HPDE6-E6E7 (cell line): ENCODE measurements around the gene SLC25A14.

Source experiments
- DNase-seq: peaks from one replicate; pipeline ENCODE4 v3.0.0; 2011; ENCODE audit warnings: missing footprints; ENCODE audit errors: extremely low spot score

Gene SLC25A14

DNA sequence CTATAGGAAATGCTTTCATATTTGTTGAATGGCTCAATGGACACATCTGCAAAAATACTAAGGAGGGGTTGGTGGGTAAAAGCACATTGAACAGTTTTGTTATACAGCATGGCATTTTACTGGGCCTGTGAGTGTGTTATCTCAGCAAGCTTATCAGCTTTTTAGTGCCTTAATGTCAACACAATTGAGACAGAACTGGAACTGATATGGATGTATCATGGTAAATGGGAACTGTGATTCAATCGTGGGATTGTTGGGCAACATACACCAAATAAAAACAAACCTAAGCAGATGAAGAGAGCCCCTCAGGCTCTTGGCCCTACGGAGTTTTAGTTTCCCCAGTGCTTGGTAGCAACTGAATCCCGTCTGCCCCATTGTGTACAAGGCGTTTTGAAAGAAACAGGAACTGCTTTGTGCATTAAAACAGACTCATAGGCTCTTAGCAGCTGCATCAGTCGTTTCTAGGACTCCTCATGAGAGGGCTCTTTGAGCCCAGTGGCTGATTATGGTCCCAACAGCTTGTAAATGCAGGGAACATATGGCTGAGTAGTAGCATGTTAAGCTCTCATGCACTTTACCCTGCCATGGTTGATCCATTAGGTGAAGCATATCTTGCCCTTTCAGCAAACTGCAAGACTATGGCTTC is 38.4 kb downstream of the SLC25A14 start:
- no peak for DNase-seq

DNA sequence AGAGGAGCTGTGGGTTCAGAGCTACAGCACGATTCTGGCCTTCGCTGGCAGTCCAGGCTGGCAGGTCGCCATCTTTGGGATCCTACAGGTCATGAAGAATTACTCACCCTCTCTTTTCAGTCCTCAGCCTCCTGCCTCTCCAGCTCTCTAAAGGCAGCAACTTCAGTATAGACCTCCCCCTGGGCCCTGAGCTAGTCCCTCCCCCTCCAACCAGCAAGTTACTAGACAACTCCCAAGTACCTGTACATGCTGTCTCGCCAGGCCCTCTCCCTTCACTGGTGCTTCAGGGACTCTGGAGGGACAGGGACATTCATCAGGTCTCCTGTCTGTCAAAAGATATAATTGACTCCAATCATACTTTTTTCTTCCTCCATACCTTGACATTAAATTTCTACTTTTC is 45.8 kb downstream of the SLC25A14 start, which contains the start of gene GPR119:
Gene GPR119, minus strand, starts transcription at position 155 of the 400 bp plus-strand sequence. CDS start 227 bp downstream, outside the sequence.
- DNase-seq: no peak

DNA sequence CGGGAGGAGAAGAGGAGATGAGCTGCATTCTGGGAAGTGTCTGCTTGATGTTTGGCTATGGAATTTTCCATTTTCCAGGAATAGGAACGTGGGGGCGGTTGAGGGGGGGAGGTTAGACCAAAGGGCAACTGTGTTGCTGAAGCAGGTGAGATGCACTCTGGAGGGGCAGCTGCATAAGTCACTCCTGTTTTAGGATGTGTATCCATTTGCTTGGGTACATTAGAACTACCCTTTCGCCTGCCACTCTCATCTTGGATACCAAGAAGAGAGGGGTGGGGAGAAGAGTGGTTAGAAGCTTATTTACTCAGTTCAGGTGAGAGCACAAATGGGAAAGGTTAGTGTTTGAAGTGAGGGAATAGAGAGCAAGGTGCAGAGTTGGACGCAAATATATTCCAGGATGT is 46.7 kb downstream of the SLC25A14 start:
- no peak for DNase-seq

DNA sequence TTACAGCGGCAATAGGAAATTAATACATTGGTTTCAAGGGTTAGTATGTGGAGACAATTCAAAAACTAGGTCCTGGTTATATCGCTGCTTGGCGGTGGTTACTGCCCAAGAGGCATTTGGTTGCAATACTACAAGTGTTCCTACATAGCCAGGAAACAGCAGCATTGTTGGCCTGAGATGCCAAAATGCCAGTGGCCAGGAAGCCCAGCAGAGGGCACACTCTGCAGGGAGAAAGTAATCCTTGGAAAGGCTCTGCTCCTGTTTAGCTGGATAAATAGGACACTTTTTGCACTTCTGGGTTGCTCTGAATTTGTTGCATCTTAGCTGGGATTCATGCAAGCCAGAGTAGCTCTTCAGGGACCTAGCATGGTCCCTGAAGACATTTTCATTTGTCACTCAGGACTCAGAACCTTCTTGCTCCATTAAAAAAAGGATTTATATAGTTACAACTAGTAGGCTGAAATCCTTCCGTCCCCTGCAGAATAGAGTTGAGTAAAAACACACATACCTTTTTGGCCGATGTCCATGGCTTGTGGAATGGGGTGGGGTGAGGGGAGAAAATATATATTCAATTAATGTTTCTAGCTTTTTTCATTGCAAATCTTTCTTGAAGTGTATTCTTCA is 53.8 kb downstream of the SLC25A14 start:
- peak; percentile 44 for DNase-seq

DNA sequence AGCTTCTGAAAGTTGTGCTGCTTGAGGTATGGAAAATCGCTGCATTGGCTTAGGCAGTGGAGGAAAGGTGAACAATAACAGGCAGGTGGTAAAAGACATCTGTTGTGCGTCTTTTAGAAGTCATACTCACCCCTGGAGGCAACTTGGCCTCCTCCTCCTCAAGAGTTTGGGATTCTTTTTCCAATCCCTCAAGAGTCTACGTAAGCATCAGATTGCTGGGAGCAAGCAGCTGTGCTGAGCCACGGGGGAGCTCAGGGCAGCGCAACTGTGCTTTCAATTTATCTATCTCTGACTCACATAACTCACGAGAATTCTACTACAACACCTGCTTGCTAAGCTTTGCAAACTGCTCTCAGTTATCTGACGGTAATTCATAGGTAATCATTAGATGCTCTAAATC is 55.6 kb downstream of the SLC25A14 start:
- DNase-seq: no peak

DNA sequence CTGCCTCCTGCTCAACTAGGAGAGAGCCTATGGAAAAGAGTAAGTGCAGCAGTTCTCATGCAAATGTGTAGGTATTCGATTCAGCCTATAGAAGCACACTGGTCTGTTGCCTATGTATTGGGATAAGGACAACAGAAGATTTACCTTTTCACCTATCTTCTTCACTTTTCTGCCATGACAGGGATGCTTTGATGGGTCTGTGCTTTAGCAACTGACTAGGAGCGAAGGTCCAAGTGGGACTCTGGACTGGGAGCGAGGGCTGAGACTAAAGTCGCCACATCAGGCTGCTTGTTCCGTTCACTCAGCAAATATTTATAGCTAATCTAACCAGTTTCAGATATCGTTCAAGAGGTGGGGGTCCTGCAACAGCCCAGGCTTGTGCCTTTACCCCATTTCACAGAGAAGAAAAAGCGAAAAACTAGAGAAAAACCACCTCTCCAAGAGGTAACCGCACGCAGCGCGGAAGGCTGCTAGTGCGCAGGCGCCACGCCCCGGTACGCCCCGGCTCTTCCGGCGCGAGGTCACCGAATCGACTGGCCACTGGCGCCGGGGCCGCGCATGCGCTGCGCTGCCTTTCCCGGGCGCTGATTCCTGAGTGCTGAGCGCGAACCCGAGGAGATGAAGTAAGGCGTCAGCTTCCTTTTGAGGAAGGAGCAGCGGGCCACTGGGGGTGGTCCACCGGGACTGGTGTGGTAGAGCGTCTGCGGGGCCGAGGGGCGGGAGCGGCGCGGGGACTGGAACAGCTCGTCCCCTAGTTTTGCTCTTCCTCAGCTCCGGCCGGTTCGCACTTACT is 61.9 kb downstream of the SLC25A14 start, which contains the start of gene RBMX2:
Gene RBMX2, plus strand, starts transcription at position 573 of the 793 bp plus-strand sequence. Its CDS starts 46 bp downstream, at position 619.
- DNase-seq: peak; percentile 81

DNA sequence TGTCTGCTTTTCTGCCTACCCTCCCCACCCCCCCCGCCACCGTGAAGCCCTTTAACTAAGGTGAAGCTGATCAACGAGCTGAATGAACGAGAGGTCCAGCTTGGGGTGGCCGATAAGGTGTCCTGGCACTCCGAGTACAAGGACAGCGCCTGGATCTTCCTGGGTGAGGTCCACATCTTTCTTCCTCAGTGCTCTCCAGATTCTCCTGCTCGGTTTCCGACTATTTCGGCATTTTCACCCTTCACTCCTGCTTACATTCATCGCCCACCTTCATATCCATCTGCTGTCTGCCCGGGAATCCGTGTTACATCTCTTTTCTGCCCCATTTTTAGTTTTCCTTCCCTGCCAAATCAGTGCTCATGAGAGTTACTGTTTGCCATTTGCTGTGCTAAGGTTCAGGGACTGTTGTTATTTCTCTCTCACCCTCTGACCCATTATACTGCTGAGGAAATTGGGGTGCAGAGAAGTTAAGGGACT is 62.5 kb downstream of the SLC25A14 start:
- DNase-seq: no peak

DNA sequence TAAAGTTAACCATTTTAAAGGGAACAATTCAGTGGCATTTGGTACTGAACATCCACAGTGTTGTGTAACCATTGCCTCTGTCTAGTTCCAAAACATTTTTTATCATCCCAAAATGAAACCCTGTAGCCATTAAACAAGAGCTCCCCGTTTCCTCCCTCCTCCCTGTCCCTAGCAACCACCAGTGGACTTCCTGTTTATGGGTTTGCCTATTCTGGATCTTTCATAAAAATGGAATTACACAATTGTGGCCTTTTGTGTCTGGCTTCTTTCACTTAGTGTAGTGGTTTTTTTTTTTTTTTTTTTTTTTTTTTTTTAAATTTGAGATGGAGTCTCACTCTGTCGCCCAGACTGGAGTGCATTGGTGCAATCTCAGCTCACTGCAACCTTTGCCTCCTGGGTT is 73.7 kb downstream of the SLC25A14 start:
- DNase-seq: no peak

DNA sequence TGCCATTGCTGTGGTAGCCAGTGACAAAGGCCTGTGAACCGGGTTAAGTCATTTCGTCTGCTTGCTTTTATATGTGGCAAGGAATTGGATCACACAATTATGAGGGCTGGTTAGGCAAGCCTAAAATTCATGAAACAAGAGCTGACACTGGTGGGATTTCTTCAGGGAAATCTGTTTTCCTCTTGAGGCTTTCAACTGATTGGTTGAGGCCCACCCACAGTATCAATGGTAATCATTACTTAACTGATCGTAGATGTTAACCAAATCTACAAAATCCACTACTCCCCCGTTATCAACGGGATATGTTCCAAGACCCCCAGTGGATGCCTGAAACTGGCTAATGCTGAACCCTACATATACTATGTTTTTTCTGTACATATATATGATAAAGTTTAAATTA is 75.1 kb downstream of the SLC25A14 start:
- DNase-seq: no peak

DNA sequence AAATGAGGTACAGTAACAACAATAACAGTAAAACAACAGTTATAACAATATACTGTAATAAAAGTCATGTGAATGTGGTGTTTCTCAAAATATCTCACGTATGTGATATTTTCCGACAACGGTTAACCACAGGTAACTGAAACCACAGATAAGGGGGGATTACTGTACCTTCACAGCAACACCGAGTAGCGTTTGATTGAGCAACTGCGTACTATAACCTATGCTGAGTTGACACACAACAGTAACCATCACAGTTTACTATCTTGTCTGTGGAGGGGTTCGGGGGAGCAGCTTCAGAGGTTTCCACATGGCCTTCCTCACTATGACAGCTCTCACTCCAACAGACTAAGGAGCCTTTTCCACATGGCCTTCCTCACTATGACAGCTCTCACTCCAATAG is 75.5 kb downstream of the SLC25A14 start:
- no peak for DNase-seq

DNA sequence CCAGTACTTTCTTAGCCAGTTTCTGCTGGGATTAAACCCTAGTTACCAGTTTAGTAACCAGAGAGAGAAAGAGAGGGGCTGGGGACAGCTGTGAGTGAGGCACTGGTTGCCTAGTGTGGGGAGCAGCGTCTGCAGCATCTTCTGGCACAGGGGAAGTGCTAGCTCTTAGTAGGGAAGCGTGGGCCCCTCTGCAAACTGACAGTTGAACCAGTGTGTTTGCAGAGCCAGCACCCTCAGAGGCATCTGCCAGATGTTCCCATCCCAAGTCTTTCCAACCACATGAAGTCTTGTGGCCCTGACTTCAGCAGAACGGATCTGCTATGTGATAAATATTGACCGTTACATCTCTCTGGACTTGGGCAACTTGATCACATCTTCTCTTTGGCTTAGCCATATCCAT is 77.1 kb downstream of the SLC25A14 start:
- no peak for DNase-seq

DNA sequence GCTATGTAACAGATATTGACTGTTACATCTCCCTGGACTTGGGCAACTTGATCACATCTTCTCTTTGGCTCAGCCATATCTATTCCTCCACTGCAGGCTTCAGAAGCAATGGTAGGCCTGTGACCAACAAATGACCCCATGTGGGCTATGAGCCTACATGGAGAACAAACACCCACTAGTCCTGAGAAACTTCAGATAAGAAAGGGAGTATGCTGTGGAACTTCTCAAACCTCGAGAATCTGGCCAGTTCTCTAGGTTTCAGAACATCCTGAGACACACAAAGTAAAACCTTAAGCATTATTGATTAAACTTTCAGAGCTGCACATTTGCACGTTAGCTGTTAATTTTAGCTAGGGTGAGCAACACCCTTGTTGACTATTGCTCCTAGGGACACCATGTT is 78.3 kb downstream of the SLC25A14 start:
- no peak for DNase-seq

DNA sequence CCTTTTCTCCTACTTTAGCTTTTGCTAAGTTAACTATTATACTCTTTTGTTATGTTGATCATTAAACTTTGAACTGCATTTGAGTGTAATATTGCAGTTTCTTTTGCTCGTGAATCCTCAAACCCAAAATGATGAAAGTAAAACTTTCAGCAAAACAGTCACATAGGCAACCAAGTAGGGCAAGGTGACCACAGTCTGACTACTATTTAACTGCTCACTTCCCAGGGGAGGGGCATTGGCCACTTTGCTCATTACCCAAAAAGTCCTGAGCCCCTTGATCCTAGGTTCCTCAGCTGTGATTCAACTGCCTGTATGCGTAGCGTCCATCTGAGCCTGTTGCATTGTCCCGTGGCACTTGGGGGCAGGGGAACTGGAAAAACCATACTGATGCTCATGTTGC is 79.0 kb downstream of the SLC25A14 start:
- DNase-seq: no peak

DNA sequence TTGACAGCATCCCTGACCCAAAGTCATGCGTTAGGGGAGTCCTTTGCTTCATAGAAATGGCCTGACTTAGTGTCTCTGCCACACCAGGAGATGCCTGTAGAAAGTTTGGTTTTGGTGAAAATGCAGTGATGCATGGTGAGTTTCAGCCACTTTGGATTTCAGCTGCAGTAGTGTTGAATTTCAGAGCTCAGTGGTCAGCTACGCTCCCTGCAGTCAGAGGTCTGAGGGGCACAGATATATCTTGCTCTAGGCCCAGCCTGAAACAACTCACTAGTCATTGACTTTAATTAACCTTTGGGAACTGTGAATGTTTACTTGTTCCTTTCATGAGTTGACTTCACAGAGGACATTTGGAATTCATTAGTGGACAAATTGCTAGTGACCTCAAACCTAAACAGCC is 79.5 kb downstream of the SLC25A14 start:
- no peak for DNase-seq
